HG02610 (cell line): ENCODE data around the gene ARHGAP21.

Experiments used
- ATAC-seq: cut with Tn5 transposase; IDR thresholded peaks from one replicate; pipeline ENCODE4 v1.9.1; 2021; ENCODE audit warnings: mild to moderate bottlenecking, moderate library complexity; ENCODE audit not compliant: unreplicated experiment

ARHGAP21 gene

DNA sequence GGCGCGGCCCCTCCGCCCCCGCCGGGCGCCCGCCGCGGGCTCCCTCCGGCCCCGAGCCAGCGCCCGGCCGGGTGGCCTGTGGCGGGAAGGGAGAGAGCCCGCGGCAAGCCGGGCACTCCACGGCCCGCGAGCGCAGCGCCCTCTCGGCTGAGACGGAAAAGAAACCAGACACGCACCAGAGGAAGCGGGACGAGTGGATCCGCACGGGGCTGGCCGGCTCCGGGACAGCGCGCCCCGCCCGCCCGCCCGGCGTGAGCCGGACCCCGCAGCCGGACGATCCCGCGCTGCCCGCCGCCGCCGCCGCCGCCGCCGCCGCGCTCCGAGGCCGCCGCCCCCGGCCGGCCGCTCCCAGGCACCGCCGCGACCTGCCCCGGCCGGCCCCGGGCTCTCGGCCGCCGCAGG lies 300 bp downstream of the ARHGAP21 start:
- peak; percentile 19 for ATAC-seq

GRCh38 chr10:24722676-24723385 lies 856 bp downstream of the ARHGAP21 start:
- ATAC-seq, result peak; percentile 27

DNA sequence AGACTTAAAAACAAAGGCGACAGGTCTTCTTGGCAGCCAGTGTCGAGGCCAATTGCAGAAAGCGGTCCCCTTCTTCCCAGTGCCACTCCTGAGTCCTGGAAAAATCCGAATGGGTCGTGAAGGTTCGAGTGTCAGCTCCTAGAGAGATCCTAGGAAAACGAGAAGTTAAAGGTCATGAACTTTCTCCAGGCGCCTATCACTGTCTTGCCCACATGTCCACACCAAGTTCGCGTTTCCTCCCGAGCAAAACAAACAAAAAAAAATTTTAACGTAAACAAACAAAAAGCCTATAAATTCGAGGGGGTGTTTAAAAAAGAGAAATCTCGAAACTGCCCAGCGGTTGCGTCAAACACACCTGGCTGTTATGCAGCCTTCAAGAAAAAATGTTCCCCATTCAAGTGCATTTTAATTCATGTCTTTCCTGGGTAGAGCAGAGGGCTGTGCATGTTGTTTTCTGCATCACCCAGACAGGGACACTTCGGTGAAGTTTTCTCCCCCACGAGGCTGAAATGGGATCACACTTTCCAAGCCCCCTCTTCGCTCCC lies 1.5 kb downstream of the ARHGAP21 start:
- ATAC-seq, result no peak

DNA sequence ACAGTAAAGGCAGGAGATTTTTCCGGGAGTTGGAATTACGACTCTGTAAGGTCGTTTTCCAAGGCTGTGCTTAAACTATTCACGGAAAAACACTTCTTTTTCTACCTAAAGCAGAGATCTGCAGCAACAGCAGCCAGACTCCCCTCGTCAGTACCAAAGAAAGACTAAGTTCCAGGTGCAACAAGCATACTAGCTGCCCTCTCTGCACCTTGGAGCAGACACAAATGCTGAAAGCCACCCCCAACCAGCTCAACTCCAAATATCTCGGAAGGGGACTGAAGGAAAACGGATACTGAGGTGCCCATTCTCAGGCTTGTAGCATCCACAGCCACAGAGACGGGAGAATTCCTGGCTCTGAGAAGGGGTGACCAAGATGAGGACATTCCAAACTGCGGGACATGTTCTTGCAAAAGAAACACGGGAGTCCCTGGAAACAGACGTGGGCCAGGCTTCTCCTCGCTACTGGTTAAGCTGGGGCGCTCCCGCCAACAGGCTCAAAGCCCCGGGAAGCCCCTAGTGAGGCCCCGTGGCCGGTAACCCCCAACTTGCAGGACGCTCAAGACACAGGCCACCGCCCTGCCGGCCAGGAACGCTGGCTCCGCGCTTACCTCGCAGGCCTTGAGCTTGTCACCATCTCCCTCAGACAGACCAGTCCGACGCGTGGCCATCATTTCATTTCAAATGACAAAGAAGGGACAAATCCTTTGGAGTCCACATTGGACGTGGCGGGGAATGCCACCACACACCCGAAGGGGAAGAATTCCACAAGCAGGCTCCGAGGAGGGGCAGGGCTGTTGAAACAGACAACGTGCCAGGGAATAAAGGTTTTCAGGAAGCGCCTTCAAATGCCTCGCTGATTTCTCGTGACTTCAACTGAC lies 2.2 kb downstream of the ARHGAP21 start:
- no peak for ATAC-seq

- ATAC-seq, result no peak
Observed at GRCh38 chr10:24720096-24720495, 3.6 kb downstream of the ARHGAP21 start.

- no peak for ATAC-seq
Observed at GRCh38 chr10:24718031-24718855, 5.4 kb downstream of the ARHGAP21 start.

DNA sequence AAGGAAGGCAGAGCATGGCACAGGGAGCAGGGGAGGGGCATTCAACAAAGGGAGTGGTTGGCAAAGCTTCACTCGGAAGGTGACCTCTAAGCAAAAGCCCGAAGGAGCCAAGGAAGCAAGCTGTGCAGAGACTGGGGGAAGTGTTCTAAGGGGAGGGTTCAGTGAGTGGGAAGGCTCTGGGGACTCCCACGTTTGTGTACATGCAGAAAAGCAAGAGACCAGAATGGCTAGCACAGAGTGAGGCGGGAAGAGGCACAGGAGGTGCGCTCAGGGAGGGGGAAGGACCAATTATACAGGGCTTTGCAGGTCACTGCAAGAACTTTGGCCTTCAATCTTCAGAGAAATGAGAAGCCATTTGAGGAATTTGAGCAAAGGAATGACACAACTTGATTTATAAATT lies 7.4 kb downstream of the ARHGAP21 start:
- no peak for ATAC-seq

DNA sequence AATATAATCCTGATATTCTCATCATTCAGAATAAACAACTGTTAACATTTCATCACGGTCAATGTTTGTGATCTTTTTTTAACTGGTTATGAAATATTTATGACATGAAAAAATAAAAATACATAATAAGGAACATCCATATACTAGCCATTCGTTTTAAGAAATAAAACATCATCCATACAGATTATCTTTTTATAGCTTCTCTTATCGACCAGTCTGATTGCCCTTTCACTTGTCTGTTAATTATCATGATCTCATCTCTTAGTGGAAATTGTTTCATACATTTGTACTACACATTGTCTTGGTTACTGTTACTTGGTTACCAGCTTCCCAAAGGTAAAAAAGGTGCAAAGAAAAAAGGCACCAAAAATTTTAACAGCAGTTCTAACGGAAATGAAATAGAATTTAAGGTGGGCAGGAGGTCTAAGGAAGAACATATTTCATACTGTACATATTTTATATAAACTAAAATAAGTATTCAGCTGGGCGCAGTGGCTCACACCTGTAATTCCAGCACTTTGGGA lies 8.4 kb downstream of the ARHGAP21 start:
- ATAC-seq, result no peak

DNA sequence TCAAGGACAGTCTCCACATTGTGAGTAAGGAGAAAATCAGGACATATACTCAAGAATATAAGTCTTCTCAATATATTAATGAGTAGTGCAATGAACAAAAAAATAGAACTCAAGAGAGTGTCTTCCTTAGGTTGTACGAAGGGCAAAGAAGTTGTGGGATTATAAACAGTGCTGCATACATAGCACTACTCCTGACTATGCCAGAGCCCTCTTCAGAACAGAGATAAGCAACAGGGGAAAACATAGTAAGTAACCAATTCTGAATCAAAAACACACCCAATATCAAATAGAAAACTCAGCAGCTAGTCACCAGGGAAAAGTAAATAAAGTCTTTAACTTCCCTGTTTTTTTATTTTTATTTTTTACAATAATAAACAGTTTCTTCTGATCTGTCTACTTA lies 10.6 kb downstream of the ARHGAP21 start:
- no peak for ATAC-seq

DNA sequence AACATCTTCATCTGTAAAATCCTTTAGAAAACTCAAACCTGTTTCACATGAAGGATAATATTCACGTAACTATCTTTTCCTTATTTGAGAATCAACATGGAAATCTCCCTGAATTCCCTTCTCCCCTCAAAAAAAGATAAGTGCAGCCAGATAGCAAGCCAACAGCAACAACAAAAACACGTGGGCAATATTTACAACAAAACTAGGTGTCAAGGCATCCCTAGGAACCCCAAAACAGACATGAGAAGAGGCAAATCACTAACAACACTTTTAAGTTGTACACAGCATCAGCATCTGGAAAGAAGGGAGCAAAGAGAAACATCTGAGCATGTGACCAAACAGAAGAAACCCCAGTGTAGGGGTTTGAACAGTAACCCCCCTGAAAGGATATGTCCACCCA lies 12.2 kb downstream of the ARHGAP21 start:
- no peak for ATAC-seq

- no peak for ATAC-seq
Observed at GRCh38 chr10:24708081-24708480, 15.6 kb downstream of the ARHGAP21 start.

DNA sequence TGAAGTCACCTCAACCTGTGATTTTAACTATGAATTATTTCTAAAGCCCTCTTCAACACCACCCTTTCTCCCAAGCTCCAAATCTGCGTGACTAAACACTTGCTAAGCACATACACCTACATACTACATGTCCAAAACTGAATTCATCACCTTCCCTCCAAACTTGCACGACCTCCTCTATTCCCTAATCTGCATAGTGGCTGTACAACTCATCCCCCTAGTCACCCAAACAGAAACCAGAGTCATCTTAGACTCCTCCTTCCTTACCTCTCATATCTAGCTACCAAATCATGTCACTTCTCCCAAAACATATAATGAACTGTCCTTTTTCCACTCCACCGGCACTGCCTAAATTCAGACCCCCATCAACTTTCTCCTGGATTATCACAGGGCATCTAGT lies 16.2 kb downstream of the ARHGAP21 start:
- ATAC-seq, result peak; percentile 88

DNA sequence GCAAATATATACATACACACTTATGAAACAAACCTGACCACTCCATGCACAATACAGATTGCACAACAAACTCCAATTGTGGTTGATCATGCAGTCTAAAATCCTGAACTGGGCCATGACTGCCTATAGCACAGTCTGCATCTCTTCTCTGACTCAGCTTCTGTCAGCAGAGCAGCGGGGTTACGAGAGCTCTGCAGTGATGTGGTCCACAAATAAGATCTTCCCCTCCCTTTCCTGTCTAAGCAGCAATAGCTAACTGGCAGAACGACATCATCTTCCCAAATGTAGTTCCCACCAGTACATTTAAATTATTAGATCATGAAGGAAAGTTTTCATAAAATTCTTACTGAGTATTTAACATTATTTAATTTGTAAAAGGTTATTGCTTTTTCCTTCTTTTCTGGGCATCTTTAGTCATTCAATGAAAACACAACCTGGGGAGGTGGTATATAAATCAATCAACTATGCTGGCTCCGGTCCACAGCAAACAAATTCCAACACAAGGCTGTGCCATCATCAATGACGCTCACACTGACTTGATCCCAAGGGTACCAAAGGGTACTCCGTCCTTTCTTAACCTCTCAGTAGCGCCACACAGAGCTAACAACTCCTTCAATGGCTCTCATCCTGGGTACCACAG lies 17.1 kb downstream of the ARHGAP21 start:
- ATAC-seq, result peak; percentile 62

DNA sequence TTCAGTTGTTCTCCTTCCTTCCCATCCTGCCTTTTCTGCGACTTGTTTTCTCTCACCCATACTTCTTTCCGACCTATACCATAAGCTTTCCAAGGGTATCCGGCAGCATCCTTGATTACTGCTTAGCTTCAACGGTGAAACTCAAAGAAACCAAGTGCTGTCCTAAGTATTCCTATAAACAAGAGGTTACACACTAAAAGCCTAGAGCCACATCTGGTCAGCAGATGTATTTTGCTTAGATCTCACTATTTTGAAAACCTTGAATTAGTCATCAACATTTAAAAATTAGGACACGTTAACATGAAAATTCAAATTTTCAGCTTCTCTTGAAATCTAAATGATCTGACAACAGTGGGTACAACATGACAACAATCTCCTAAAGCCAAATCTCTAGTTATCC lies 20.0 kb downstream of the ARHGAP21 start:
- ATAC-seq, result no peak

DNA sequence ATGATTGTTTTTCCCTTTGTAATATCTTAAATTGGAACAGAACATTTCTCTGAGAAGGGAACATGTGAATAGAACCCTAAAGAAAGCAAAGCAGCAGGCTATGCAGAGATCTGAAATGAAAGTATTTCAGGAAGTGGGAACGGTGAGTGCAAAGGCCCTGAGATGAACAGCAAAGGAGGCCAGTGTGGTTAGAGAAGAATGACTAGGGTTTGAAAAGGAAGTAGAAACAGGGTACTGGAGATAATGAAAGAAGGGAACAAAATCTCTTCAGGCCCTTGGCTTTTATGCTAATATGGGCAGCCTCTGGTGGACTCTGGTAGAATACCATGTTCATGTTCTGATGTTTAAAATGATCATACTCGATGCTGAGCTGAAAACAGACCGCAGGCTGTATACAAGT lies 22.2 kb downstream of the ARHGAP21 start:
- ATAC-seq, result peak; percentile 94

DNA sequence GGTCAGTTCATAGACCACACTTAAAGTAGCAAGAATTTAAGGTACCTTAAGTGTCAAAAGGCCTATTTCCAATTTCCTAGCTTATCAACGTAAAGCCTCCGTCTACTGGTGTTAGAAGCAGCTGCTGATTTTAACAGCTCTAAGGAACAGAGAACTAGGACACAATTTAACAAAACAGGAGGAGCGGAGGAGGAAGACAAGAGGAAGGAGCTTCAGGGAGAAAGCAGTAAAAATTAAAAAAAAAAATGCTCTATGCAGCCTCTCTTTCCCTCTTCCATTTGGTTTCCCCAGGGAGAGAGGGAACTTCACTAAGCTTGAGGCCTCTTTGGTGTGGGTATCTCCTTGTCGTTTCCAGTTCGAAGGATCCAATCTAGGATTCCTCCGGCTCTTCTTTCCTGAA lies 22.7 kb downstream of the ARHGAP21 start:
- ATAC-seq, result no peak

DNA sequence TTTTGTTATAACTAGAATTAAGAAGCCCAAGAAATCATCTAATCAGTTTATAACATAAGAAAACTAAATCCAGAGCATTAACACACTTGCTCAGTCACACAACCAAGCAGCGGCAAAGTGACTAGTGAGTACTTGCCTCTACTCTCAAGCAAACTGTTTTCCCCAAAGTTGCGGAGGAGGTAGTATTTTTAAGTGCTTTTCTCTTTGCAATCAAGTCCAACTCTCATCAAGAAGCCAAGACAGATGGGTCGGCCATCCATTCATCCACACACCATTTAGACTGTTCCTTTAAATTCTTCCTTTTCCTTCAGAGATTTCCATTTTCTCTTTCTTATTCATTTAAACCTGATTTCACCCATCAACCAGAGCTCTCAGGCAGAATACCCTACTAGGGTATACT lies 25.4 kb downstream of the ARHGAP21 start:
- ATAC-seq, result no peak

DNA sequence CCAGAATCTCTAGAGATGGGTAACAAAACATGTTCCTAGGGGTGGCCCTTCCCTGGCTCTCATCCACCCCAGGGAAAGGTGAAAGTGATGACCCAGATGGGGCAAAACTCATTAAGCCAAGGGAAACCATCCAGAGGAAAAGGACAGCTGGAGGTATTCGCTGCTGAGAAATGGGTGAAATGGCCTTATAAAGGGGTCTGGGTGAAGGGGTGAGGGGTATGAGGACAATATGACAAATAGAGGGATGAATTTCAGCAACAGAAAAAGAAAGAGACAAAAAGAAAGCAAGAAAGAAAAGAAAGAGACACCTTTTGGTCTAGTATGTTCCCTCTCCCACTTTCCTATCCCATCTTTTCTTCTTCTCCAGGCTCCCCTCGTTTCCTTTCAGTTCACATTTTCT lies 26.6 kb downstream of the ARHGAP21 start:
- no peak for ATAC-seq

GRCh38 chr10:24695452-24695851 lies 28.2 kb downstream of the ARHGAP21 start:
- no peak for ATAC-seq

GRCh38 chr10:24694086-24694485 lies 29.6 kb downstream of the ARHGAP21 start:
- no peak for ATAC-seq
